Measurements from ENCODE around the gene NDUFA6.

- TF ChIP-seq, protein P1, sequence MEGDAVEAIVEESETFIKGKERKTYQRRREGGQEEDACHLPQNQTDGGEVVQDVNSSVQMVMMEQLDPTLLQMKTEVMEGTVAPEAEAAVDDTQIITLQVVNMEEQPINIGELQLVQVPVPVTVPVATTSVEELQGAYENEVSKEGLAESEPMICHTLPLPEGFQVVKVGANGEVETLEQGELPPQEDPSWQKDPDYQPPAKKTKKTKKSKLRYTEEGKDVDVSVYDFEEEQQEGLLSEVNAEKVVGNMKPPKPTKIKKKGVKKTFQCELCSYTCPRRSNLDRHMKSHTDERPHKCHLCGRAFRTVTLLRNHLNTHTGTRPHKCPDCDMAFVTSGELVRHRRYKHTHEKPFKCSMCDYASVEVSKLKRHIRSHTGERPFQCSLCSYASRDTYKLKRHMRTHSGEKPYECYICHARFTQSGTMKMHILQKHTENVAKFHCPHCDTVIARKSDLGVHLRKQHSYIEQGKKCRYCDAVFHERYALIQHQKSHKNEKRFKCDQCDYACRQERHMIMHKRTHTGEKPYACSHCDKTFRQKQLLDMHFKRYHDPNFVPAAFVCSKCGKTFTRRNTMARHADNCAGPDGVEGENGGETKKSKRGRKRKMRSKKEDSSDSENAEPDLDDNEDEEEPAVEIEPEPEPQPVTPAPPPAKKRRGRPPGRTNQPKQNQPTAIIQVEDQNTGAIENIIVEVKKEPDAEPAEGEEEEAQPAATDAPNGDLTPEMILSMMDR (conservative IDR thresholded peaks at IDR 0.05), result no peak
- no peak for TF ChIP-seq ZFX (IDR thresholded peaks at IDR 0.05)
Observed at GRCh38 chr22:42061041-42061440, 29.5 kb downstream of the NDUFA6 start.
